IMR-90 (cell line): ENCODE measurements around the gene SERPINF2. TPM values are rescaled to one million over a fixed set of nuclear protein-coding genes. Genes with fewer than 3 reads are reported as not detected.
"Not testable (repeated sequence)": the region's sequence is repeated elsewhere in the genome, so short reads cannot be mapped to it uniquely, and the experiment has no call there.

Experiments
- ATAC-seq: fragments of 200-7000 bp; cut with Tn5 transposase; 2 replicates; pipeline ENCODE4 v1.9.1; 2020; ENCODE audit warnings: low read depth, mild to moderate bottlenecking, moderate library complexity
- BruUV-seq: library from RNA; stranded (reverse); fragments of 400-500 nt; replicated peaks from 2 replicates; lab custom pipeline; 2021; lab: Mats Ljungman, UMichigan
- CTCF ChIA-PET: fragments of 300-600 bp; formaldehyde crosslinking; extraction: SDS; loops from one replicate; lab custom pipeline; 2021; ENCODE audit warnings: antibody characterized with exemption; lab: Yijun Ruan, JAX
- POLR2A ChIA-PET: fragments of 300-600 bp; sonication (Branson Sonifier 250); formaldehyde crosslinking; loops from one replicate; lab custom pipeline; 2022; ENCODE audit warnings: antibody characterized with exemption; ENCODE audit not compliant: unreplicated experiment; lab: Charles Lee
- DNase-seq: peaks from one replicate; pipeline ENCODE4 v3.0.0; 2013
- H2AFZ ChIP-seq: replicated peaks from 2 replicates; pipeline ENCODE3; 2013; ENCODE audit warnings: low read length, mild to moderate bottlenecking; ENCODE audit not compliant: poor library complexity
- H2AK5ac ChIP-seq: 2 replicates; pipeline ENCODE4 v1.6.1; 2013; ENCODE audit warnings: low read depth, low read length, inconsistent platforms
- H2AK9ac ChIP-seq: replicated peaks from 2 replicates; pipeline ENCODE3; 2013; ENCODE audit warnings: mild to moderate bottlenecking, low read depth, low read length, moderate library complexity; ENCODE audit not compliant: poor library complexity
- H2BK120ac ChIP-seq: 2 replicates; pipeline ENCODE4 v1.6.1; 2013; ENCODE audit warnings: low read depth, low read length, inconsistent platforms
- H2BK15ac ChIP-seq: 3 replicates; pipeline ENCODE4 v1.6.1; 2013; ENCODE audit warnings: low read depth, low read length, inconsistent platforms
- H2BK20ac ChIP-seq: 2 replicates; pipeline ENCODE4 v1.6.1; 2013; ENCODE audit warnings: low read depth, mild to moderate bottlenecking, inconsistent platforms, low read length, moderate library complexity
- H2BK5ac ChIP-seq: 2 replicates; pipeline ENCODE4 v1.6.1; 2013; ENCODE audit warnings: mild to moderate bottlenecking, low read depth, low read length, inconsistent platforms; ENCODE audit not compliant: poor library complexity, severe bottlenecking
- H3K14ac ChIP-seq: replicated peaks from 2 replicates; pipeline ENCODE4 v1.6.1; 2013; ENCODE audit warnings: low read depth, low read length, inconsistent platforms
- H3K18ac ChIP-seq: 2 replicates; pipeline ENCODE4 v1.6.1; 2013; ENCODE audit warnings: low read depth, low read length, control low read depth
- H3K23ac ChIP-seq: 2 replicates; pipeline ENCODE4 v1.6.1; 2013; ENCODE audit warnings: low read depth, low read length, inconsistent platforms
- H3K27ac ChIP-seq: 2 replicates; pipeline ENCODE4 v1.5.1; 2013; ENCODE audit warnings: mild to moderate bottlenecking, control low read depth, low read length; ENCODE audit not compliant: insufficient read depth
- H3K27me3 ChIP-seq: 2 replicates; pipeline ENCODE4 v1.6.1; 2013; ENCODE audit warnings: low read length; ENCODE audit not compliant: control insufficient read depth, insufficient read depth
- H3K36me3 ChIP-seq: 2 replicates; pipeline ENCODE4 v1.6.1; 2013; ENCODE audit warnings: low read length, mixed read lengths; ENCODE audit not compliant: control insufficient read depth, insufficient read depth
- H3K4ac ChIP-seq: 2 replicates; pipeline ENCODE4 v1.6.1; 2013; ENCODE audit warnings: low read depth, low read length, inconsistent platforms
- H3K4me1 ChIP-seq: 2 replicates; pipeline ENCODE4 v1.6.1; 2013; ENCODE audit warnings: low read length, mixed read lengths; ENCODE audit not compliant: control insufficient read depth, insufficient read depth
- H3K4me2 ChIP-seq: 2 replicates; pipeline ENCODE4 v1.6.1; 2013; ENCODE audit warnings: low read depth, mild to moderate bottlenecking, control low read depth, low read length, moderate library complexity
- H3K4me3 ChIP-seq: 2 replicates; pipeline ENCODE4 v1.5.1; 2013; ENCODE audit warnings: low read depth, mild to moderate bottlenecking, control low read depth, low read length, moderate library complexity; ENCODE audit not compliant: insufficient read depth
- H3K56ac ChIP-seq: 2 replicates; pipeline ENCODE4 v1.6.1; 2013; ENCODE audit warnings: low read length, inconsistent platforms; ENCODE audit not compliant: insufficient read depth; ENCODE audit errors: extremely low read depth
- H3K79me1 ChIP-seq, 2 experiments: 2 replicates each; pipeline ENCODE4 v1.6.1; 2013; ENCODE audit warnings: low read length in 2 of 2, inconsistent platforms in 1 of 2, low read depth in 1 of 2
- H3K9ac ChIP-seq: 2 replicates; pipeline ENCODE4 v1.6.1; 2013; ENCODE audit warnings: low read depth, low read length, control low read depth
- H3K9me1 ChIP-seq: 2 replicates; pipeline ENCODE4 v1.6.1; 2013; ENCODE audit warnings: low read length, inconsistent platforms; ENCODE audit not compliant: insufficient read depth
- H3K9me3 ChIP-seq: 2 replicates; pipeline ENCODE4 v1.6.1; 2013; ENCODE audit warnings: low read length; ENCODE audit not compliant: control insufficient read depth, insufficient read depth
- H4K20me1 ChIP-seq: 2 replicates; pipeline ENCODE4 v1.6.1; 2013; ENCODE audit warnings: low read length, inconsistent platforms; ENCODE audit not compliant: insufficient read depth
- H4K5ac ChIP-seq: 2 replicates; pipeline ENCODE4 v1.6.1; 2013; ENCODE audit warnings: mild to moderate bottlenecking, low read depth, low read length, control low read depth
- H4K8ac ChIP-seq, 2 experiments: 2 replicates each; pipeline ENCODE4 v1.6.1; 2013; ENCODE audit warnings: low read depth in 2 of 2, low read length in 2 of 2, control low read depth in 1 of 2, inconsistent platforms in 1 of 2
- H4K91ac ChIP-seq: 2 replicates; pipeline ENCODE4 v1.6.1; 2013; ENCODE audit warnings: low read depth, low read length, inconsistent platforms; ENCODE audit not compliant: insufficient read depth
- WGBS, 2 experiments: methylation state at CpG; one replicate each; pipeline versions ENCODE4 v1.1.5 to v1.1.7; 2013; ENCODE audit warnings: missing lambda C conversion rate in 2 of 2; ENCODE audit not compliant: insufficient read length in 1 of 2; ENCODE audit errors: extremely low coverage in 2 of 2; 5-methylcytosine and 5-hydroxymethylcytosine counted together
- dilution Hi-C: fragments of 300-500 bp; cut with HindIII; formaldehyde crosslinking; loops from one replicate; pipeline ENCODE4 v1.14.3; 2018; ENCODE audit warnings: low sequenced_read_pairs; ENCODE audit not compliant: unreplicated experiment
- in situ Hi-C: fragments of 300-500 bp; cut with MboI; formaldehyde crosslinking; loops from 3 replicates; pipeline ENCODE4 v1.14.3; 2019; ENCODE audit warnings: low sequenced_read_pairs, inconsistent platforms, mixed read lengths
- intact Hi-C: fragments of 100-400 bp; cut with micrococcal nuclease; formaldehyde crosslinking; loops from 2 replicates; pipeline ENCODE4 v1.10.0; 2022
- polyA plus RNA-seq, 3 experiments: library from polyadenylated mRNA; depleted of rRNA; stranded (reverse); fragments of >200 nt; gene quantifications; 2 replicates each; pipeline ENCODE4 v1.2.3, GENCODE V29; 2012; ENCODE audit warnings: low replicate concordance in 1 of 3
- total RNA-seq: library from RNA; depleted of rRNA; stranded (reverse); fragments of >200 nt; gene quantifications from 2 replicates; pipeline ENCODE4 v1.2.3, GENCODE V29; 2012

SERPINF2 gene
- total and polyA plus RNA-seq, 2 of the 4 experiments (the other 2 are of a cell fraction) = not detected

- H4K8ac ChIP-seq, H3K27me3 ChIP-seq, H3K4me2 ChIP-seq, H4K91ac ChIP-seq, BruUV-seq, H2BK5ac ChIP-seq, H3K79me1 ChIP-seq, H3K18ac ChIP-seq, H2BK15ac ChIP-seq, H4K20me1 ChIP-seq, H2AK5ac ChIP-seq, H3K56ac ChIP-seq, H3K9me3 ChIP-seq, dilution Hi-C loops, H2AK9ac ChIP-seq, CTCF ChIA-PET, H2BK120ac ChIP-seq, DNase-seq, H3K9me1 ChIP-seq, POLR2A ChIA-PET, H2BK20ac ChIP-seq, H4K5ac ChIP-seq, H3K4me1 ChIP-seq, H3K14ac ChIP-seq, H3K27ac ChIP-seq, H3K23ac ChIP-seq, intact Hi-C loops, H3K36me3 ChIP-seq, H3K4ac ChIP-seq, H2AFZ ChIP-seq, ATAC-seq, H3K4me3 ChIP-seq, H3K9ac ChIP-seq: not testable (repeated sequence)
- no CpG with 5 or more reads among the region's 5 CpGs for WGBS, 2 experiments
- in situ Hi-C loops = loop anchor here (25.0 kb wide), 1 partner anchor 337 kb away; the partner anchor contains the start of genes DPH1, OVCA2 and RTN4RL1
These were observed 42.8 kb upstream of the SERPINF2 start for GRCh38 chr17:1699891-1700290.
